Activated T-cell treated with anti-CD3 and anti-CD28 coated beads, Interleukin-2, amount 50 U/mL, for 1 hour (primary cell): Measurements from ENCODE around the gene NMU.
"Not testable (repeated sequence)": the region's sequence is repeated elsewhere in the genome, so short reads cannot be mapped to it uniquely, and the experiment has no call there.

ENCODE experiments used
- DNase-seq: peaks from one replicate; pipeline ENCODE4 v3.0.0-alpha.2; 2020

NMU gene

DNA sequence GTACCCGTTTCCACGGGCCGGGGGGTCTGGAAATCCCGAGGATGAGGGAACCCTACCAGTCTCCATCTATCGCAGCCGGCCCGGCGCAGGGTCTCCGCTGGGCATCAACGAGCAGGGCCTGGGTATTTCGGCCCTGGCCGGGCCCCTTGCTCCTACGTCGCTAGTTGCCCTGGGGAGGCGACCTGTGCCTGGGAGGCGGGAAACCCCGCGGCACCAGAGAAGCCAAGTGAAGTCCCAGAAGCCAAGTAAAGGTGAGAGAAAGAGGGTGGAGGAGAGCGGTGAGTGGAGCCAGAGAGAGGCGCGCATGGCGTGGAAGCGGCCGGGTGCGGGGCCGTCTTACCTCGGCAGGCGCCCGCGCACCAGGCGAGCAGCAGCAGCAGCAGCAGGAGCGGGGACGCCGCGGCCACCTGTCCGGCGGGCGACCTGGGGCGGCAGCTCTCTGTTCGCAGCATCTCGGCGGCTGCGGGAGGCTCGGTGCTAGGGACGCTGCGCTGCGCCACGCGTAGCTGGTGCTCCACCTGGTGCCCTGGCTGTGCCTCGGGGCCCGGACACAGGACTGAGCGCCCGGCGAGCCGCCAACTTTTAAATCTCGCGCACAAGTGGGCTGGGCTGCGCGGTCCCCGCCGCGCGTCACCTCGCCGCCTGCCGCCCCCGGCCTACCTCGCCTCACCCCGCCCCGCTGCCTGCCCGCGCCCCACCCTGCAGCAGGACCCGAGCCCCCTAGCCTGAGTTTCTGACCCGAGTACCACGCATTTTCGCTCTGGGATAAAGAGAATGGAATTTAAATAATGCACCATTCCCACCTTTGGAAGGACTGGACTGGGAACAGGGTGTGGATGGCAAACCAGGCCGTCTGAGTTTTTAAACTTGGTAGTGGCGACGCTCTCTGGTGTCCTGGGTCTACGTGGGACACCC lies at the start of gene NMU:
Gene NMU (minus strand): TSS at position 558 of the 915 bp plus-strand sequence. CDS start 106 bp downstream, at position 452.
- peak; percentile 17 for DNase-seq

- DNase-seq: no peak
These were observed 48.2 kb upstream of the NMU start for GRCh38 chr4:55684276-55684675.

- DNase-seq: not testable (repeated sequence)
These were observed 46.7 kb upstream of the NMU start for GRCh38 chr4:55682797-55683196.

GRCh38 chr4:55682295-55682694 lies 46.2 kb upstream of the NMU start:
- no peak for DNase-seq

- DNase-seq: no peak
These were observed 45.3 kb upstream of the NMU start for GRCh38 chr4:55681430-55681829.

- no peak for DNase-seq
These were observed 39.2 kb upstream of the NMU start for GRCh38 chr4:55675196-55675793.

DNA sequence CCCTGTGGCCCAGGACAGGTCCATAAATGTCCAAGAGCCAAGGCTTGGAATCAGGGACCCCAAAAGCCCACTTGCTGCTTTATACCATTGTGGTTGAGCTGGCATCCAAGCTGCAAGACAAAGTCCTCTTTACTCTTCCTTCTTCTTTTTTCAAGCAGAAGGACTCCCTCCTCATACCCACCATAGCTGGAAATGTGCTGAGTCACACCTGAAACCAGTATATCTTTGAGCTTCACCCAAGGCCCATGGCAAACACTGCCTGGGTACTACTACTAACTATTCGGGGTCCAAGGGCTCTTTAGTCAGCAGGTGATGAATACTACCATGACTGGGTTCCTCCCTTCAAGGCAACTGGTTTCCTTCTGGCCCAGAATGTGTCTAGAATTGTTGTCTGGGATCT lies 37.3 kb upstream of the NMU start:
- no peak for DNase-seq

DNA sequence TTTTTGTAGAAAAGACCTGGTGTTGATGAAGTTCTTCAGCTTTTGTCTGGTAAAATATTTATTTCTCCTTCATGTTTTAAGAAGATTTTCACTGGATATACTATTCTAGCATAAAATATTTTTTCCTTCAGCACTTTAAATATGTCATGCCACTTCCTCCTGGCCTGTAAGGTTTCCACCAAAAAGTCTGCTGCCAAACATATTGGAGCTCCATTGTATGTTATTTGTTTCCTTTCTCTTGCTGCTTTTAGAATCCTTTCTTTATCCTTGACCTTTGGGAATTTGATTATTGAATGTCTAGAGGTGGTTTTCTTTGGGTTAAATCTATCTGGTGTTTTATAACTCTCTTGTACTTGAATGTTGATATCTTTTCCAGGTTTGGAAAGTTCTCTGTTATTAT lies 35.6 kb upstream of the NMU start:
- DNase-seq: no peak

DNA sequence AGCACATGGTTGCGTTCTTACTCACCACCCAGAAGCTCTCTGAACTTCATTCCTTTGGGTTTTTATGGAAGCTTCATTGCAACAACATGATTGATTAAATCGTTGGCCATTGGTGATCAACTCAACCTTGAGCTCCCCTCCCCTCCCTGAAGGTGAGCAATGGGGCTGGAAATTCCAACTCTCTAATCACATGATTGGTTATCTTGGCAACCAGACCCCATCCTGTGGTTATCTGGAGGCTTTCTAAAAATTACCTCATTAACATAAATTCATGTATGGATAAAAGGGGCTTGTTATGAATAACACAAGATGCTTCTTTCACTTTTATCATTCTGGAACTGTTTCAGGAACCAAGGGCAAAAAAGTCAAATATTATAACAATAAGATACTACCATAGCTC lies 34.6 kb upstream of the NMU start:
- no peak for DNase-seq

DNA sequence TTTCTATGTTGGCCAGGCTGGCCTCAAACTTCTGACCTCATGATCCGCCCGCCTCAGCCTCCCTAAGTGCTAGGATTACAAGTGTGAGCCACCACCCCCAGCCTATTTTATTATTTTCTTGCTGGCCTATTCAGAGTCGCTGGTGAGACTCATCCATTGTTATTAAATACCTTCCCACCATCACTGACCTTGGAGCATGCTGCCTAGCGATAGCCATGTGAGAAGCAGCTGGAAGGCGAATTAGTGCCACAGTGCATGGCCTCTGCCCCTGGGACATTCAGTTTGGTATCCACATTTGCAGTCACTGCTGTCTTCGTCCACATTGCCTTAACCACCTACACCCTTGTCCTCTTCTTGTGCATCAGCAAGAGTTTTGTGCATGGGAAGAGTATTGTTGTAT lies 32.4 kb upstream of the NMU start:
- no peak for DNase-seq

DNA sequence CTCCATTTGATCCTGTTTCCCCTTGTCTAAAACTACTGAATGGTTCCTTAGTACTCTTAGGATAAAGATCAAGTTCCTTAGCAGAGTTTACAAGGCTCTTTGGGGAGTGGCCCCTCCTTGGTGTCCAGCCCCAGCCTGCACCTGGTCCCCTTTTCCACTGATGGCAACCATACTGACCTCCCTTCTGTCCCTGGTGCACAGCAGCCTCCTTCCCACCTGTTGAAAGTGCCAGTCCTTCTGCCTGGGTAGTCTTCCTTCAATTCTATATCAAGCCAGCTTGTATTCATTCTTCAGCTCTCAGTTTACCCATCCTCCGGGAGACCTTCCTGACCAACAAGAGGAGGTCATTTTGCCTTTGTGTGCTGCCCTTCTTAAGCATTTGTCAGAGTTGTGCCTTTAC lies 30.4 kb upstream of the NMU start:
- no peak for DNase-seq

- no peak for DNase-seq
These were observed 27.0 kb upstream of the NMU start for GRCh38 chr4:55663145-55663544.

- DNase-seq: no peak
These were observed 25.4 kb upstream of the NMU start for GRCh38 chr4:55661398-55662056.

DNA sequence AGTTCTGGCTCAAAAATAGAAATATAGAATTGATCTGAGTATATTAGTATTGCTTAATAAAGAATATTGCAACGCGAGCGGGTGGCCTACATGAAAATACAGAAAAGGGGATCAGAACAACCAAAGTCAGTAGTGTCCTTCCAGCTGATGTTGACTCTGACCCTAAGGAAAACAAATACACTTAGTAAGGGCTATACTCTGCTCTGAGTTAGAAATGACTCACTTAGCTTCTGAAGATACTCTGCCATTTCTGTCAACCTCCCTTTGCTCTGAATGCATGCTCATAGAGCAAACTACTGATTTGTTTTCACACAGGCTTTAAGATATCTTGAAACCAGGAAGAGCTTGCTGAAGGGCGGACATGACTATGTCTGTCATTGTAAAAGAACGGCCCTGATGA lies 22.6 kb upstream of the NMU start:
- no peak for DNase-seq

DNA sequence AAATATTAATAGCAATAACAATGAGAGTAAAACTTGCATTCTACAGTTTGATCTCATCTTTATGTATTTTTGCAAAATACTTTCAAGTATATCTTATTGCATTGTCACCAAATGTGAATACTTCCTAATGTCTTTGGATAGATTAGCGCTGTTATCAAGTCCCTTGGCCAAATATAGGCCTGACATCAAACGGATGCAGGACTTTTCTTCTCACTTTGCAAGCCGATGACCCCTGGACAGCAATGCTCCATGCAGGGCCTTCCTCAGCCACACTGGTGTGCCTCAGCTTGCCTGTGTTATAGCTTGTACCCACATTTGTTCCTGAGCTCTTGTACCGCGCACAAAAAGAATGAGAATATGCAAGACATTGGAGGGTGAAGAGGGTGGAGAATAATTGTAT lies 18.0 kb upstream of the NMU start:
- DNase-seq: no peak

DNA sequence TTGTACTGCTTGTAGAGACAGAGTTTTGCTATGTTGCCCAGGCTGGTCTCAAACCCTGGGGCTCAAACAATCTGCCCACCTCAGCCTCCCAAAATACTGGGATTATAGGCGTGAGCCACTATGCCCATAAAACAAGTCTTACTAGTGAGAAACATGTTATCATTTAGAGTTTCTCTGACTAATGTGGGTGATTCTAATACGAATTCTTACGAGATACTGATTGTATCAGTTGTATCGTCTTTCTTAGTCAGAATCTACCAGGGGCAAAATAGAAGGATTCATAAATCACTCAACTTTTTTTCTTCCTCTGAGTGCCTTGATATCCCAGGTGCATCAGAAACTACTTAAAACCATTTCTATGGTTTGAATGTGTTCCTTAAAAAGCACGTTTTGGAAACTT lies 14.4 kb upstream of the NMU start:
- no peak for DNase-seq

- DNase-seq: no peak
These were observed 1.2 kb upstream of the NMU start for GRCh38 chr4:55637272-55637820.

GRCh38 chr4:55636656-55636999 lies 530 bp upstream of the NMU start:
- no peak for DNase-seq

- no peak for DNase-seq
These were observed 816 bp downstream of the NMU start for GRCh38 chr4:55635282-55635681.

- DNase-seq: no peak
These were observed 1.5 kb downstream of the NMU start for GRCh38 chr4:55634417-55635128.

DNA sequence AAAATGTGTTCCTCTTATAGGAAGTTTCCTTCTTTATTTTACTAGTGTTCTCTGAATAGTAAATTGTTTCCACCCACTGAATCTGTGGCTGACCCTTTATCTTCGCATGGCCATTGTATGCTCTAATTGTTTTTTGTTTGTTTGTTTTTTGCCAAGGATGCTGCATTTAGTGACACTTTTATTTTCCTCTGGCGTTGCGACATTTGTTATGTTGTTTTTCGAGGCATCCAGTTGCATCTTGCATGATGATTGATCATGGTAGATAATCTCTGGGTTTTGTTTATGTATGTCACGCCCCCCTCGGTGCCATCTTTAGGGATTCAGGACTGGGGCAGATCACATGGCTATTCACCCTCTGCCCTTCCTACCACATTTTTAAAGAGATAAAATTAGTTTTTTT lies 2.2 kb downstream of the NMU start:
- DNase-seq: no peak

GRCh38 chr4:55625835-55626234 lies 10.3 kb downstream of the NMU start:
- DNase-seq: no peak

DNA sequence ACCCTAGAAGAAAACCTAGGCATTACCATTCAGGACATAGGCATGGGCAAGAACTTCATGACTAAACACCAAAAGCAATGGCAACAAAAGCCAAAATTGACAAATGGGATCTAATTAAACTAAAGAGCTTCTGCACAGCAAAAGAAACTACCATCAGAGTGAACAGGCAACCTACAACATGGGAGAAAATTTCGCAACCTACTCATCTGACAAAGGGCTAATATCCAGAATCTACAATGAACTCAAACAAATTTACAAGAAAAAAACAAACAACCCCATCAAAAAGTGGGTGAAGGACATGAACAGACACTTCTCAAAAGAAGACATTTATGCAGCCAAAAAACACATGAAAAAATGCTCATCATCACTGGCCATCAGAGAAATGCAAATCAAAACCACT lies 12.0 kb downstream of the NMU start:
- not testable (repeated sequence) for DNase-seq
